ENCODE measurements around the gene SEMA3C.

The SEMA3C gene

GRCh38 chr7:80870813-80871212, 48.0 kb downstream of the SEMA3C start:
- TF ChIP-seq CTCF (IDR thresholded peaks at IDR 0.05) = no peak

- no peak for TF ChIP-seq CTCF (IDR thresholded peaks at IDR 0.05)
Measured at GRCh38 chr7:80869821-80870751, 48.8 kb downstream of the SEMA3C start.

GRCh38 chr7:80869106-80869784, 49.6 kb downstream of the SEMA3C start:
- no peak for TF ChIP-seq CTCF (IDR thresholded peaks at IDR 0.05)

GRCh38 chr7:80868566-80868965, 50.3 kb downstream of the SEMA3C start:
- no peak for TF ChIP-seq CTCF (IDR thresholded peaks at IDR 0.05)

GRCh38 chr7:80860554-80860953, 58.3 kb downstream of the SEMA3C start:
- TF ChIP-seq CTCF (IDR thresholded peaks at IDR 0.05) = no peak

- TF ChIP-seq CTCF (IDR thresholded peaks at IDR 0.05) = no peak
Measured at GRCh38 chr7:80859272-80859970, 59.4 kb downstream of the SEMA3C start.

- no peak for TF ChIP-seq CTCF (IDR thresholded peaks at IDR 0.05)
Measured at GRCh38 chr7:80858141-80858903, 60.5 kb downstream of the SEMA3C start.
